BLaER1 treated with 17β-estradiol and CSF1 and Interleukin-3, amounts not matched to agents 10 nM and 100 nM (cell line): ENCODE results near the gene CYBB.

Experiments used
- H3K27ac ChIP-seq, 11 experiments: shearing (Covaris generic); formaldehyde crosslinking; 2 replicates each; pipeline ENCODE4 v1.8.1; 2022
- H3K27me3 ChIP-seq, 11 experiments: shearing (Covaris generic); formaldehyde crosslinking; 2 replicates each; pipeline ENCODE4 v1.8.1; 2022
- H3K36me3 ChIP-seq, 11 experiments: shearing (Covaris generic); formaldehyde crosslinking; 2 replicates each; pipeline ENCODE4 v1.8.1; 2022
- H3K4me1 ChIP-seq, 10 experiments: shearing (Covaris generic); formaldehyde crosslinking; 2 replicates each; pipeline ENCODE4 v1.8.1; 2022
- H3K4me2 ChIP-seq, 11 experiments: shearing (Covaris generic); formaldehyde crosslinking; 2 replicates each; pipeline ENCODE4 v1.8.1; 2022
- H3K4me3 ChIP-seq, 10 experiments: shearing (Covaris generic); formaldehyde crosslinking; 2 replicates each; pipeline ENCODE4 v1.8.1; 2022
- H3K9ac ChIP-seq, 11 experiments: shearing (Covaris generic); formaldehyde crosslinking; 2 replicates each; pipeline ENCODE4 v1.8.1; 2022
- H3K9me3 ChIP-seq, 11 experiments: shearing (Covaris generic); formaldehyde crosslinking; replicated peaks in 1 of 11; 2 replicates each; pipeline ENCODE4 v1.8.1; 2022
- H4K20me1 ChIP-seq, 11 experiments: shearing (Covaris generic); formaldehyde crosslinking; 2 replicates each; pipeline ENCODE4 v1.8.1; 2022
- Cebpa-rat ChIP-seq, 11 experiments: shearing (Covaris generic); IDR thresholded peaks; 2 replicates each; pipeline ENCODE4 v1.8.1; 2022

Gene CYBB

GRCh38 chrX:37820646-37821045, 40.8 kb downstream of the CYBB start:
- Histone ChIP-seq H3K4me2 (peak overlapping the region in 8 of 11 experiments; percentile 1 to 81 (median 74); a peak in 11 of 22 replicates), H3K9ac (no peak overlapping the region), H3K9me3 (peaks cover 0 to 16% (median 7%) of the 10 kb centered on the region in 11 experiments; a peak in 9 of 22 replicates), H3K27ac (peak overlapping the region in 9 of 11 experiments; percentile 8 to 90 (median 80); a peak in 14 of 22 replicates), H3K36me3 (no peaks in the 10 kb centered on the region), H4K20me1 (no peaks in the 10 kb centered on the region), H3K4me3 (no peak overlapping the region), H3K4me1 (peaks cover 82 to 100% (median 90%) of the 10 kb centered on the region in 10 experiments), H3K27me3 (no peaks in the 10 kb centered on the region)
- no peak for TF ChIP-seq Cebpa-rat (IDR thresholded peaks at IDR 0.05)

DNA sequence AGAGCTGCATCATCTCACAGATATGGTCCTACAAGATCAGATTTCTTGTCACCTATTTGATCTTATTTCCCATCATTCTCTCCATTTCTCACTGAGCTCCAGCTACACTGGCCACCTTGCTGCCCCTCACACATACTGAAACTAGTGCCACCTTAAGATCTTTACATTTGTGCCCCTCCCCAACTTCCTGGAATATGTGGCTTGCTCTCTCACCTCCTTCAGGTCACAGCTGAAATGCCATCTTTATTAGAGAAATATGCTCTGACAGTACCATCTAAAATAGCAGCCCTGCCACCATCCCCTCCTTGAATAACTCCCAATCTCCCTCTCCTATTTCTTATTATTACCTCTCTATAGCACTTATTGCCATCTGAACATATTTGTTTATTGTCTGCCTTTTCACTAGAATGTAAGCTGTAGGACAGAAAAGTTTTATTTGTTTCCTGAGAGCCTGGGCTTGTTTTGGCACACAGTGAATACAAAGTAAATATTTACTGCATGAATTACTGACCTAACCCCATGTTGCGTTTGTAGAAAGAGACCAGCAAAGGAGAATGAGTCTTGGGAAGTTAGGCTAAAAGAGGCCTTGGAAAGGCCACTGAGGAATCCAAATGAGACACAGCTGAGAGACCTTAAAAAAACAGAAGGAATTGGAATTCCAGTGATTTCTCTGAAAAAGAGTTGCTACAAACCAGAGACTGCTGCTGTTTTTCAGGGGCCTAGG, 44.8 kb downstream of the CYBB start:
- H3K27ac ChIP-seq, result peak overlapping the region in 10 of 11 experiments; percentile 45 to 78 (median 66); a peak in 20 of 22 replicates
- H3K9ac ChIP-seq, result peak overlapping the region in 8 of 11 experiments; percentile 1 to 59 (median 32); a peak in 9 of 22 replicates
- TF ChIP-seq Cebpa-rat (IDR thresholded peaks at IDR 0.05), result no peak
- peaks cover 0 to 15% (median 7%) of the 10 kb centered on the region in 11 experiments; a peak in 9 of 22 replicates for H3K9me3 ChIP-seq
- peaks cover 47 to 75% (median 59%) of the 10 kb centered on the region in 10 experiments for H3K4me1 ChIP-seq
- H3K4me3 ChIP-seq, result no peak overlapping the region
- no peaks in the 10 kb centered on the region for H3K27me3 ChIP-seq
- no peaks in the 10 kb centered on the region for H3K36me3 ChIP-seq
- H3K4me2 ChIP-seq, result peak overlapping the region; percentile 25 to 69 (median 45); a peak in 21 of 22 replicates
- no peaks in the 10 kb centered on the region for H4K20me1 ChIP-seq

DNA sequence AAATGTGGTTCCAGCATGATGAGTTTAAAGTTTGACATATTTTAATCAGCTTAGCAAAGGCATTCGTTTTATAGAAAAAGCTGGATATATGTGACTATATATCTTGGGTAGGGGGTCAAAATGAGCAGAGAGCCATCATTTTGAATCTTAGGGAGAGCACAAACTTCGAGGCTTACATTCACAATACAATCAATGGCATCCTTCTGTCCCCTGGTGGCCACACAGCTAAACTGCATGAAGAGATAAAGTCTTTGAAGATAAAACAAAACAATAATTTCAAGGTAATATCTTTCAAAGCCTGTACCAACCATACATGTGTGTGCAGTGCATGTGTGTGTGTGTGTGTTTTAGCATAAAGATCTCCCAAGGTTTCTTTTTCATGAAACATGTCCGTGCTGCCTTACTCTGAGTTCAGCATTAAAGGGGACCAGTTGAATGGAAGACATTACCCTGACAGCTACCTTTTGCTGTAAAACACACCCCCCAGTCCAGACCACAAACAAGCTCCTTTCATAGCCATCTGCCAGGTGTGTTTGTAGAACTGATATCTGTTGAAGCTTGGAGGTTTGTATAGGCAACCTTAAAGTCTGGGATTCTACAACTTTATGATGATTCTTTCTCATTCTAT, 45.5 kb downstream of the CYBB start:
- H3K4me3 ChIP-seq, result no peak overlapping the region
- H4K20me1 ChIP-seq, result no peaks in the 10 kb centered on the region
- H3K27ac ChIP-seq, result peak overlapping the region in 10 of 11 experiments; percentile 45 to 78 (median 66); a peak in 19 of 22 replicates
- peaks cover 43 to 75% (median 58%) of the 10 kb centered on the region in 10 experiments for H3K4me1 ChIP-seq
- no peaks in the 10 kb centered on the region for H3K36me3 ChIP-seq
- peaks cover 0 to 9% (median 1%) of the 10 kb centered on the region in 11 experiments; a peak in 7 of 22 replicates for H3K9me3 ChIP-seq
- H3K27me3 ChIP-seq, result no peaks in the 10 kb centered on the region
- TF ChIP-seq Cebpa-rat (IDR thresholded peaks at IDR 0.05), result no peak
- peak overlapping the region in 8 of 11 experiments; percentile 1 to 59 (median 32); a peak in 8 of 22 replicates for H3K9ac ChIP-seq
- peak overlapping the region; percentile 25 to 69 (median 45); a peak in 21 of 22 replicates for H3K4me2 ChIP-seq

DNA sequence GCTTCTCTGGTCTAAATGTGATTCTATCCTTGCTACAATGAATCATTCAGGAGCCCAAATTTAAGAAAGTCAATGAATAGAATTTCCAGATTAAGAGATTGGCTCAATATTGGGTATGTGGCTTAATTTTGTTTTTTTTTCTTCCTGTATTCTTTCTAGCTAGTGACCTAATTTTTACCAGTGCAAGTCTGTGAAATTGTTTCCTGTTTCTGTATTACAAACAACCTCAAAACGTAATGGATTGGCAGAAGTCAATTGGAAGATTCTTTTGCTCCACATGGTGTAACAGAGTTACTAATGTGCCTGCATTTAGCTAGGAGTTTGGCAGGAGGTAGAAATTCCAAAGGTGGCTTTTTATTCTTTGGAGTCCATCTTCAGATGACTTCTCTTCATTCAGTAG, 49.9 kb downstream of the CYBB start:
- peak overlapping the region; percentile 17 to 63 (median 38); a peak in 19 of 22 replicates for H3K4me2 ChIP-seq
- H3K9ac ChIP-seq, result no peak overlapping the region
- no peak for TF ChIP-seq Cebpa-rat (IDR thresholded peaks at IDR 0.05)
- H4K20me1 ChIP-seq, result no peaks in the 10 kb centered on the region
- peak overlapping the region in 3 of 11 experiments; percentile 29 to 41 (median 30); a peak in 4 of 22 replicates for H3K27ac ChIP-seq
- H3K4me3 ChIP-seq, result no peak overlapping the region
- H3K9me3 ChIP-seq, result no peaks in the 10 kb centered on the region
- peaks cover 11 to 37% (median 18%) of the 10 kb centered on the region in 10 experiments for H3K4me1 ChIP-seq
- H3K36me3 ChIP-seq, result no peaks in the 10 kb centered on the region
- no peaks in the 10 kb centered on the region for H3K27me3 ChIP-seq

- peaks cover 7 to 31% (median 12%) of the 10 kb centered on the region in 10 experiments; a peak in 18 of 20 replicates for H3K4me1 ChIP-seq
- H3K9ac ChIP-seq, result no peak overlapping the region
- no peaks in the 10 kb centered on the region for H3K36me3 ChIP-seq
- H3K27me3 ChIP-seq, result no peaks in the 10 kb centered on the region
- no peaks in the 10 kb centered on the region for H3K9me3 ChIP-seq
- no peak for TF ChIP-seq Cebpa-rat (IDR thresholded peaks at IDR 0.05)
- H3K4me2 ChIP-seq, result peak overlapping the region in 4 of 11 experiments; percentile 17 to 63 (median 48); a peak in 10 of 22 replicates
- H3K4me3 ChIP-seq, result no peak overlapping the region
- peak overlapping the region in 1 of 11 experiments; percentile 30; a peak in 1 of 22 replicates for H3K27ac ChIP-seq
- H4K20me1 ChIP-seq, result no peaks in the 10 kb centered on the region
Observed at GRCh38 chrX:37830371-37830770, 50.5 kb downstream of the CYBB start.

DNA sequence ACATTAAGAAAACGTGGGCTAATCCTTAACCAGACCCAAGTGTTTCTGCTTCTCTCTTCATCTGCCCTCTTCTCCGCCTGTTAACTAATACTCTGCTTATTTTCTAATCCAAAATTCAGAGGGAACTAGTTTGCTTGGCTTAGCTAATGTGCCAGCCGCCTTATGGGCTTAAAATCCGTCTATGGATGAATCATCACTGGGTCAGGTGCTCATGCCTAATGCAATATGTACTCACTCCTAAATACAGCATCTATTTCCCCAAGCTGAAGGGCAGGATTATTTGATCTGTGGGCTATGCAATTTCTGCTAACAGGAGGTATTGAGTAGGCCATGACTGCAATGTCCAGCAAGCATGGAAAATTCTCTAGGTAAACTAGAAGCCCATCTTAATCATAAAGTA, 55.1 kb downstream of the CYBB start:
- Histone ChIP-seq H3K4me3 (no peak overlapping the region), H3K4me1 (peaks cover under 1 to 9% (median 3%) of the 10 kb centered on the region in 10 experiments; a peak in 18 of 20 replicates), H3K27ac (no peak overlapping the region), H4K20me1 (no peaks in the 10 kb centered on the region), H3K36me3 (peaks cover 0 to 22% (median 0%) of the 10 kb centered on the region in 11 experiments; a peak in 5 of 22 replicates), H3K4me2 (no peak overlapping the region), H3K9me3 (no peaks in the 10 kb centered on the region), H3K9ac (no peak overlapping the region), H3K27me3 (no peaks in the 10 kb centered on the region)
- no peak for TF ChIP-seq Cebpa-rat (IDR thresholded peaks at IDR 0.05)

- Histone ChIP-seq H3K27ac (no peak overlapping the region), H3K4me1 (peaks cover 0 to 3% (median 0%) of the 10 kb centered on the region in 10 experiments; a peak in 4 of 20 replicates), H3K4me3 (no peak overlapping the region), H4K20me1 (no peaks in the 10 kb centered on the region), H3K27me3 (no peaks in the 10 kb centered on the region), H3K9ac (no peak overlapping the region), H3K36me3 (peaks cover 0 to 22% (median 0%) of the 10 kb centered on the region in 11 experiments; a peak in 7 of 22 replicates), H3K4me2 (no peak overlapping the region), H3K9me3 (no peaks in the 10 kb centered on the region)
- no peak for TF ChIP-seq Cebpa-rat (IDR thresholded peaks at IDR 0.05)
Observed at GRCh38 chrX:37840931-37841330, 61.1 kb downstream of the CYBB start.

DNA sequence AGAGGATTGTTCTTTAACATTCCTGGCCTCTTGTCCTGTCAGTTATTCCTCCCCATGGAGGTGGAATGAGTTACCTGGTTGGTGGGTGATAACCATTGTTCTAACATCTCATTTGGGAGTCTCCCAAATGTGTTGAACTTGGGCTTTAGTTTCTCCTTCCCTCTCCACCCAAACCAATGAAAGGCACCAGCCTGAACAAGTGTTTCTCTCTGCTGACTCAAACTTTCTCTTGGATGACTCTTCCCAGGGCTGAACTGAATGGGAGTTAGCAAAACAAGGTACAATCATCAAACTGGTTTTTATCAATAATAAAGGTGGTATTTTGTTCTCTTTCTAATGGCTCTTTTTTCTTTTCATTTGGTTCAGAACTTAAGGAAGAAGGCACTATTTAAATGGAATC, 64.8 kb downstream of the CYBB start:
- Histone ChIP-seq H3K4me1 (peaks cover 0 to 8% (median 0%) of the 10 kb centered on the region in 10 experiments; a peak in 4 of 20 replicates), H3K4me3 (no peak overlapping the region), H3K9me3 (peaks cover 0 to 19% (median 13%) of the 10 kb centered on the region in 11 experiments; a peak in 13 of 22 replicates), H3K27me3 (peaks cover 0 to 23% (median 11%) of the 10 kb centered on the region in 11 experiments; a peak in 10 of 22 replicates), H3K27ac (no peak overlapping the region), H3K4me2 (no peak overlapping the region), H3K36me3 (peaks cover 0 to 1% (median 0%) of the 10 kb centered on the region in 11 experiments; a peak in 2 of 22 replicates), H3K9ac (no peak overlapping the region), H4K20me1 (no peaks in the 10 kb centered on the region)
- no peak for TF ChIP-seq Cebpa-rat (IDR thresholded peaks at IDR 0.05)
